Spleen (tissue), 11 donors: Measurements from ENCODE around the gene TRMT2A. TPM values are rescaled to one million over a fixed set of nuclear protein-coding genes. Genes with fewer than 3 reads are reported as not detected.

Experiments
- DNase-seq: peaks from one replicate; pipeline ENCODE4 v3.0.0-alpha.2; 2020
- H3K27ac ChIP-seq, 8 donors: fragments of 200-600 bp; sonication (generic) in 7 of 8; 1 replicate in 4 of 8; 2 replicates in 4 of 8; pipeline versions ENCODE4 v1.5.0 to v1.8.0; 2016 to 2021; ENCODE audit warnings: inconsistent platforms in 4 of 8, mild to moderate bottlenecking in 4 of 8, moderate library complexity in 1 of 8
- H3K27me3 ChIP-seq, 7 donors: fragments of 200-600 bp; sonication (generic) in 6 of 7; replicated peaks in 1 of 7; 1 replicate in 4 of 7; 2 replicates in 3 of 7; pipeline versions ENCODE4 v1.5.0 to v1.8.0; 2016 to 2021; ENCODE audit warnings: inconsistent platforms in 3 of 7, mild to moderate bottlenecking in 1 of 7
- H3K36me3 ChIP-seq, 6 donors: fragments of 200-600 bp; sonication (generic) in 5 of 6; 1 replicate in 4 of 6; 2 replicates in 2 of 6; pipeline versions ENCODE4 v1.5.0 to v1.8.0; 2016 to 2021; ENCODE audit warnings: inconsistent platforms in 2 of 6
- H3K4me1 ChIP-seq, 6 donors: fragments of 200-600 bp; sonication (generic) in 5 of 6; 1 replicate in 3 of 6; 2 replicates in 3 of 6; pipeline versions ENCODE4 v1.5.0 to v1.8.0; 2016 to 2021; ENCODE audit warnings: inconsistent platforms in 3 of 6
- H3K4me3 ChIP-seq, 8 donors: fragments of 200-600 bp; sonication (generic) in 7 of 8; 1 replicate in 4 of 8; 2 replicates in 4 of 8; pipeline versions ENCODE4 v1.5.0 to v1.8.0; 2016 to 2021; ENCODE audit warnings: inconsistent platforms in 4 of 8, mild to moderate bottlenecking in 4 of 8, moderate library complexity in 2 of 8
- H3K9me3 ChIP-seq, 8 donors: fragments of 200-600 bp; sonication (generic) in 7 of 8; 1 replicate in 4 of 8; 2 replicates in 4 of 8; pipeline versions ENCODE4 v1.5.0 to v1.8.0; 2016 to 2021; ENCODE audit warnings: inconsistent platforms in 4 of 8
- CTCF ChIP-seq, 11 experiments: fragments of 200-600 bp in 7 of 11; fragments of 450-650 bp in 4 of 11; sonication (generic) in 4 of 11; IDR thresholded peaks in 8 of 11; conservative IDR thresholded peaks in 3 of 11; 1 replicate in 7 of 11; 2 replicates in 4 of 11; pipeline versions ENCODE4 v1.4.0 to v1.8.0; 2016 to 2021; ENCODE audit warnings: antibody characterized with exemption in 11 of 11, inconsistent platforms in 4 of 11, mild to moderate bottlenecking in 1 of 11
- POLR2A ChIP-seq, 3 donors: fragments of 450-650 bp; IDR thresholded peaks; one replicate each; pipeline ENCODE4 v1.5.1; 2017; ENCODE audit warnings: antibody characterized with exemption in 3 of 3, mild to moderate bottlenecking in 1 of 3
- POLR2AphosphoS5 ChIP-seq, 3 donors: sonication (generic); formaldehyde crosslinking; IDR thresholded peaks; one replicate each; pipeline ENCODE4 v1.5.1; 2017; ENCODE audit warnings: antibody characterized with exemption in 3 of 3
- WGBS, 5 donors: extraction: QIAGEN DNeasy Blood & Tissue Kit in 3 of 5; methylation state at CpG; one replicate each; pipeline versions ENCODE4 v1.1.5 to v1.1.7; 2013 to 2018; 5-methylcytosine and 5-hydroxymethylcytosine counted together
- intact Hi-C: fragments of 100-400 bp; cut with DNase I; formaldehyde crosslinking; loops from one replicate; pipeline ENCODE4 v1.15.0; 2023; ENCODE audit warnings: low total_unique reads
- polyA plus RNA-seq, 3 donors: library from polyadenylated mRNA; stranded (reverse); fragments of 200-250 nt; gene quantifications; one replicate each; pipeline ENCODE4 v1.2.1, GENCODE V29; 2013
- total RNA-seq, 7 donors: library from RNA; depleted of rRNA in 3 of 7; stranded (reverse); fragments of >200 nt in 3 of 7; fragmentation: NEBNext Ultra II Directional in 4 of 7; extraction: Animal tissue kit (Norgen Biotek cat#: 25700) in 4 of 7; gene quantifications; one replicate each; pipeline versions ENCODE4 v1.1.0 to v1.2.1, GENCODE V29; 2016 to 2021
- donor health status: healthy with polysubstance abuse.
- donor health status: DM: no; HTN: no; CAD: no; lungs with moderate emphysema.
- donor health status: DM: no; HTN: no; CAD: no.
- donor health status: Bipolar disorder and iron deficiency.
- donor health status: healthy.
- donor health status: DM: no; HTN: no; CAD: no.
- donor health status: DM: yes; HTN: yes; CAD: no.

The TRMT2A gene
- total and polyA plus RNA-seq, 10 donors = 70.4 to 142 (median 79.5) TPM

- Histone ChIP-seq H3K4me1 (peaks cover 18 to 63% (median 54%) of the 10 kb centered on the region in 6 donors), H3K4me3 (peak overlapping the region; percentile 67 to 94 (median 81)), H3K9me3 (no peaks in the 10 kb centered on the region), H3K27me3 (no peaks in the 10 kb centered on the region), H3K27ac (peak overlapping the region; percentile 70 to 91 (median 88)), H3K36me3 (peaks cover 0 to 10% (median 5%) of the 10 kb centered on the region in 6 donors)
- TF ChIP-seq POLR2A (IDR thresholded peaks at IDR 0.05) (no peak), POLR2AphosphoS5 (IDR thresholded peaks at IDR 0.05) (peak in 1 of 3 donors; percentile 5)
- peak; percentile 79 for DNase-seq
- intact Hi-C loops = no loop called here
- WGBS, 5 donors = 19 to 44% (median 35%) methylated on average over 15 to 27 of the region's 27 CpGs
Observed at GRCh38 chr22:20080776-20081654, 36.0 kb downstream of the TRMT2A start.

GRCh38 chr22:20080445-20080775 is 36.6 kb downstream of the TRMT2A start:
- Histone ChIP-seq H3K27me3 (no peaks in the 10 kb centered on the region), H3K27ac (peak overlapping the region; percentile 70 to 91 (median 88)), H3K9me3 (no peaks in the 10 kb centered on the region), H3K36me3 (peaks cover 0 to 4% (median 0%) of the 10 kb centered on the region in 6 donors), H3K4me3 (peak overlapping the region; percentile 67 to 94 (median 81)), H3K4me1 (peaks cover 18 to 62% (median 53%) of the 10 kb centered on the region in 6 donors)
- intact Hi-C loops = no loop called here
- TF ChIP-seq CTCF (IDR thresholded peaks at IDR 0.05 in 8 of 11, conservative IDR thresholded peaks at IDR 0.05 in 3 of 11) (no peak), POLR2AphosphoS5 (IDR thresholded peaks at IDR 0.05) (no peak), POLR2A (IDR thresholded peaks at IDR 0.05) (no peak)
- peak; percentile 94 for DNase-seq
- WGBS, 5 donors = 0% methylated on average over 17 to 34 of the region's 34 CpGs; no CpG with 5 or more reads in 1 of the 5 donors

- DNase-seq = peak; percentile 95
- no peaks in the 10 kb centered on the region for H3K36me3 ChIP-seq
- H3K27me3 ChIP-seq = no peaks in the 10 kb centered on the region
Observed at GRCh38 chr22:20079745-20080444, 37.1 kb downstream of the TRMT2A start, which contains the start of gene DGCR8. Gene DGCR8 (plus strand): TSS chr22:20080241. CDS start chr22:20085964, 5,723 bp downstream.

GRCh38 chr22:20076627-20077172 is 40.3 kb downstream of the TRMT2A start:
- peaks cover 10 to 25% (median 19%) of the 10 kb centered on the region in 6 donors for H3K4me1 ChIP-seq
- intact Hi-C loops = no loop called here
- WGBS, 5 donors = 76 to 88% (median 81%) methylated on average over 6 of the region's 6 CpGs
- H3K4me3 ChIP-seq = no peak overlapping the region
- no peaks in the 10 kb centered on the region for H3K36me3 ChIP-seq
- no peaks in the 10 kb centered on the region for H3K27me3 ChIP-seq
- DNase-seq = peak; percentile 27
- H3K27ac ChIP-seq = no peak overlapping the region
- H3K9me3 ChIP-seq = no peaks in the 10 kb centered on the region
- TF ChIP-seq POLR2AphosphoS5 (IDR thresholded peaks at IDR 0.05) = no peak
- no peak for TF ChIP-seq CTCF (IDR thresholded peaks at IDR 0.05 in 8 of 11, conservative IDR thresholded peaks at IDR 0.05 in 3 of 11)
- TF ChIP-seq POLR2A (IDR thresholded peaks at IDR 0.05) = no peak

More at GRCh38 chr22:20079745-20080444, 37.1 kb downstream of the TRMT2A start, which contains the start of gene DGCR8:
- Histone ChIP-seq H3K4me3 (peak within 1 kb of the TSS; percentile 67 to 94 (median 81)), H3K4me1 (peaks cover 18 to 57% (median 50%) of the 10 kb centered on the region in 6 donors), H3K9me3 (no peaks in the 10 kb centered on the region), H3K27ac (peak within 1 kb of the TSS; percentile 70 to 91 (median 88))
- intact Hi-C loops = no loop called here
- 0 to 1% (median 0%) methylated on average over 9 to 100 of the region's 100 CpGs for WGBS, 5 donors
- peak; percentile 83 to 87 (median 87) for TF ChIP-seq POLR2AphosphoS5 (IDR thresholded peaks at IDR 0.05)
- no peak for TF ChIP-seq POLR2A (IDR thresholded peaks at IDR 0.05)
